ENCODE data around the gene OR5H1.

GRCh38 chr3:98130421-98130820, at the start of gene OR5H1:
- TF ChIP-seq CTCF (conservative IDR thresholded peaks at IDR 0.05), result no peak
- no peak for TF ChIP-seq EZH2 (IDR thresholded peaks at IDR 0.05; ENCODE audit: low read depth)

Data from PC-9 (cell line).